ENCODE data around the gene FIBCD1.

Gene FIBCD1

GRCh38 chr9:130860458-130861316 lies 78.4 kb downstream of the FIBCD1 start:
- DNase-seq (ENCODE audit: low read depth in 2 of 2) = no peak

DNA sequence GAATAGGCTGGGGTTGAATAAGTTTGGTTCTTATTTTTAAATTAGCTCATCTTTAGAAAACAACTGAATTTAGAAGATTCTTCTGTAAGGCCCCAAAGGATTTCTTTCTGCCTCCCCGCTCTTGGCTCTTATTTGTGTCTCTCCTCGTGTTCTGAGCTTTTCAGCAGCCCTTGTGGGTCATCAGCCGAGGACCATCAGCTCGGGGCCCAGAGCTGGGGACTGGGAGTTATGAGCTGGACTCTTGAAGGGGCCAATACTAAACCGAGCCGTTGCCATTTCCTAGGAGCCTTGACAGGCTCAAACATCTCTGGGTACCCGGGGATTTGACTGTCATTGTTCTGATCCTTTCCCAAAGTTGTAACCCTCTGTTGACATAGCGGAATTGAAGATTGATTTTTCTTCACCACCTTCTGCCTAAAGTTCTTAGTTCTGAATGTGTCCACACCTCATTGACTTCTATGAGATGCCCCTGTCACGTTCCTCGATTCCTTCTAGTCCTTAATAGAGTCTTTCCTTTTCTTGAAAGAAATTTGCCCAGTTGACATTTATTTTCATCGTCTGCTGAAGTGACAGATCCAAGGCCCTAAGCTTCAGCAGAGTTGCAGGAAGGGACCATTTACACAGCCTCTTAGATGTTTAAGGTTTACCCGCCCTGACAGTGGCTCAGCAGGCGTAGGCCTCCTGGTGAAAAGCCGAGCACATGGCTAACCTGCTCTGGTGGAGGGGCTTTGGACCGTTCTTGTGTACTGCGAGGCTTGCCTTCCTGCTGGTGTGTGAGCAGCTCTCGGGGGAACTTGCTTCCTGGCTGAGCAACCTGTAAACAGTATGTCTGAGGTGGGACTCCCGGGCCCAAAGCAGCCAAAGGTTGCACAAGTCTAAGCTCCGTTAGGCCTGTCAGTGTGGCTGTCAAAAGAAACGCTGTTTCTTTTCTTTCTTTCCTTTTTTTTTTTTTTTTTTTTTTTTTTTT lies 80.0 kb downstream of the FIBCD1 start:
- DNase-seq (ENCODE audit: low read depth in 2 of 2) = no peak

- no peak for DNase-seq (ENCODE audit: low read depth in 2 of 2)
Measured at GRCh38 chr9:130857864-130858738, 80.9 kb downstream of the FIBCD1 start.

- no peak for DNase-seq (ENCODE audit: low read depth in 2 of 2)
Measured at GRCh38 chr9:130856474-130856873, 82.6 kb downstream of the FIBCD1 start.

DNA sequence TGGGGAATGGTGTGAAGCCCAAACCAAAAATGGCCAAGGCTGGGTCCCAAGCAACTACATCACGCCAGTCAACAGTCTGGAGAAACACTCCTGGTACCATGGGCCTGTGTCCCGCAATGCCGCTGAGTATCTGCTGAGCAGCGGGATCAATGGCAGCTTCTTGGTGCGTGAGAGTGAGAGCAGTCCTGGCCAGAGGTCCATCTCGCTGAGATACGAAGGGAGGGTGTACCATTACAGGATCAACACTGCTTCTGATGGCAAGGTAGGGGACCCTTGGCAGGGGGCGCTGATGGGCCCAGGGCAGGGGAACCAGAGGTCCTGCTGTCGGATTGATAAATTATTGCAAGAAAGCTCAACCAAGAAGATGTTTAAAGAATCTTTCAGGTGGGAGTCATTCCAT lies 84.2 kb downstream of the FIBCD1 start:
- DNase-seq (ENCODE audit: low read depth in 2 of 2) = no peak

GRCh38 chr9:130854092-130854491 lies 85.0 kb downstream of the FIBCD1 start:
- no peak for DNase-seq (ENCODE audit: low read depth in 2 of 2)

DNA sequence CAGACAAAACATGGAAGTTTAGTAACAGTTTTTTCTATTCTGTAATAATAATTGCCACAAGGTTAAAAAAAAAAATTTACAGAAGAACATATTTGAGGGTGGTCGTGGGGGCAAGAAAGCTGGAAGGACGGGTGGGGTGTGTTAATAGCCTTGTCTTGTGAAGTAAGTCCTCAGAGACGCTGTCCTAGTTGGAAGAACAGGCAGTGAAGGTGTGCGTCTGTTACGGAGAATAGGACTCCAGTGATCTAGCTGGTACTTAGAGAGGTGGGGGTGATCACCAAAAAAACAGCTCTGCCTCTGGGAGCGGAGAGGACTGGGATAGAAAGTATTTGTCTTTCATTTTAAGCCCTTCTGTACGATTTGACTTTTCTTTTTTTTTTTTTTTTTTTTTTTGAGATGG lies 86.2 kb downstream of the FIBCD1 start:
- DNase-seq (ENCODE audit: low read depth in 2 of 2) = no peak

All from stimulated activated CD4-positive, alpha-beta T cell treated with anti-CD3 and anti-CD28 coated beads, Interleukin-15, amount 100 ng/mL, for 48 hours (primary cell).